NCI-H748 (cell line): ENCODE results near the gene VRK1.

ENCODE experiments used
- DNase-seq: peaks from one replicate; lab custom pipeline; 2025; ENCODE audit not compliant: unreplicated experiment; lab: John Stamatoyannopoulos, UW

Gene VRK1

DNA sequence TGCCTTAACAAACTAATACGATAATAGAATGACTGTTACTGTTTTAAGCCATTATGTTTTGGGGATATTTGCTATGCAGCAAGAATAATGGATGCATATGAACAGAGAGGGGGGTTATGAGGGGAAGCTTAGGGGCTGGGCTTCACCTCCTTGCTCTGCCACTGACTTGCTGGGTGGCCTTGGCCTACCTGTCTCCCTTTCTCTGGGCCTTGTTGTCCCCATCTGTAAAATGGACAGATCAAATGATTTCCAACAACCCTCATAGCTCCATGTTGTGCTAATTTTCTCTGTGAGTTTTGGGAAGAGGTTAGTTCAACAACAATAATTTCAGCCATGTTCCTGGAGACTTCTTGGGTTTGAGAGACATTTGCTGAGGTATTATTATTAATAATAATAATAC lies 119.6 kb downstream of the VRK1 start:
- DNase-seq: no peak

DNA sequence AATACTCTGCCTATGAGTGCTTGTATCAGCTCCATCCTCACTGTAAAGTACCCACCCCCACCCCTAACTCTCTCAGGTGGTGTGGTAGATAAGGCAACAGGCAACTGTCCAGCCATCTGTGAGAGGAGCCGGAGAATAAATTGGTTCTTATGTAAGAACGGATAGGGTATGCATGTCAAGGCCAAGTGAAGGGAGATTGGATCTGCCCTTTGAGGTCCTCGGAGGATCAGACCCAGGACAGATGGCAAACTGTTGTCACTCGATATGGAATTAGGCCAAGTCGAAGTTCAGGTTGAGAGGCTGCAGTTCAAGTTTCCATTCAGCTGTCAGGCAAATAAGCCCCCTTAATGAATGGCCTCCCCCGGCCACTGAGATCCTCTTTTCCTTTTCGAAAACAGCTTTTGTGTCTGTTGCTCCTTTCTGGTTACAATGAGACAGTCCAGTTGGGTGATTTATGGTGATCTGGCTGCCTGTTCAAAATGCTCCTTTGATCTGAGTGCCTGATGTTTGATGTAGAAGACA lies 120.3 kb downstream of the VRK1 start:
- DNase-seq: no peak

DNA sequence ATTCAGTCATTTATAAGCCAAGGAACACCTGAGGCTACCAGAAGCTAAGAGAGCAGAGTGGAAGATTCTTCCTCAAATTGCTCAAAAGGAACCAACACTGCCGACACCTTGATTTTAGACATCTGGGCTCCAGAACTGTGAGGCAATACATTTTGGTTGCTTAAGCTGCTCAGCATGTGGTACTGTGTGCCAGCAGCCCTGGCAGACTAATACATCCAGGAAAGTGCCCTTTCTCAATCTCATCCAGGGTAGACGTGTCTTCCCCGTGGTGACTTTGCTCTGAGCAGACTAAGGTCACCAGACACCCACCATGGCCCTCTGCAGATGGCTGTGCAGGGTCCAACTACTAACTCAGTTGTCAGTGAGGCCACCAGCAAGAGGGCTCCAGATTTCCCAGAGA lies 122.8 kb downstream of the VRK1 start:
- no peak for DNase-seq

DNA sequence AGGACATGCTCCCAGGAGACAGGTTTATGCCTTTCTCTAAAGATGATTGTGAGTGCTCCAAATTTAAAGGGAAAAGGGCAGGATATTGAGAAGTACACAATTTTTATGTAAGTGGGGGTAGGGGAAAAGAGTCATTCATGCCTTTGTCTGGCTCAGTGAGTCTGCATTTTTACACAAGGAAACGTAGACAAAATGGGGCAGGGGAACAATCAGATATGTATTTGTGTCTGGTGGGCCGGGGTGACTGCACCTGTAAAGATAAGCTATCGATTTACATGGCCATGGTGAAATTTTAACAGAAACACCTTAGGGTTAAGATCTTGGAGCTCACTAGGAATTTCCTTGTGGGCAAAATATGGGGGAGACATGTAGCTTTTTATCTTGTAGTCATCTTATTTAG lies 123.6 kb downstream of the VRK1 start:
- DNase-seq: no peak

DNA sequence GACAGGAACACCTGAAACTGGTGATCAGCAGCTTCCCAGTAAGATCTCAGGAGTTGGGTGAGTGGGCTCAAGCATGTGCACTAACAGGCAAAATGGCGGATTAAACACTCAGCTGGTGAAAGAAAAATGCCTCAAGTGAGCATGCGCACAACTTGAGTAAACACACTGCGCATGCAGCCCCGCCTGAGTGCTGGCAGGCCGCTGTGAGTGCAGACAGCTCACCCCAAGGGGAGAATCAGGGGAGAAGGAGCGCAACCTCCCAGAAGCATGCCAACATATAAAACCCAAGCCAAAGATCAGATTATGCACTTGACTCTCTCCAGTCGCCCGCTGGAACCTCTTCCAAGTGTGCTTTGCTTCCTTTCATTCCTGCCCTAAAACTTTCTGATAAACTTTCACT lies 125.8 kb downstream of the VRK1 start:
- DNase-seq: no peak

DNA sequence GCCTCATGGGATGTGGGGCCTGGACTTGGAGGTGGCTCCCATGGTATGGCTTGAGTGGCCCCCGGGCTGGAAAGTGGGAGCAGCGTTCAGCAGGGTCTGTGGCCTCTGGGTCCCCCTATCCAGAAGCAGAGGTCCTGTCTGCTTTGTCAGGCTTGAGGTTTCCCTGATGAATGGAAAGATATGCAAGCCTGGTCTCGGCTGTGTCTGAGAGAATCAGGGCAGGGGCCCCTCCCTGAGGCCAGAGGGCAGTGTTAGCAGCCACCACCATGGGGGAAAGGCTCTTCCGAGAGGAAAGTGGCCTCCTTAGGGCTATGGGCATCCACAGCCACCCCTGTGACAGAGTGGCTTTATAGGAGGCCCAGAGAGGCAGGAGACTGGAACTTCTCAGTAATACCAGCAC lies 128.2 kb downstream of the VRK1 start:
- no peak for DNase-seq

DNA sequence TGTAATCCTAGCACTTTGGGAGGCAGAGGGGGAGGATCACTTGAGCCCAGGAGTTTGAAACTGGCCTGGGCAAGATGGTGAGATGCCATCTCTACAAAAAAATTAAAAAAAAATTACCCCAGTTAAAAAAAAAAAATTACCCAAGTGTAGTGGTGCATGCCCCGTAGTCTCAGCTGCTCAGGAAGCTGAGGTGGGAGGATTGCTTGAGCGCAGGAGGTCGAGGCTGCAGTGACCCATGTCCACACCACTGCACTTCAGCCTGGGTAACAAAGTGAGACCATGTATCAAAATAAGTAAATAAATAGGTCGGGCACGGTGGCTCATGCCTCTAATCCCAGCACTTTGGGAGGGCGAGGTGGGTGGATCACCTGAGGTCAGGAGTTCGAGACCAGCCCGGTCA lies 128.8 kb downstream of the VRK1 start:
- no peak for DNase-seq

DNA sequence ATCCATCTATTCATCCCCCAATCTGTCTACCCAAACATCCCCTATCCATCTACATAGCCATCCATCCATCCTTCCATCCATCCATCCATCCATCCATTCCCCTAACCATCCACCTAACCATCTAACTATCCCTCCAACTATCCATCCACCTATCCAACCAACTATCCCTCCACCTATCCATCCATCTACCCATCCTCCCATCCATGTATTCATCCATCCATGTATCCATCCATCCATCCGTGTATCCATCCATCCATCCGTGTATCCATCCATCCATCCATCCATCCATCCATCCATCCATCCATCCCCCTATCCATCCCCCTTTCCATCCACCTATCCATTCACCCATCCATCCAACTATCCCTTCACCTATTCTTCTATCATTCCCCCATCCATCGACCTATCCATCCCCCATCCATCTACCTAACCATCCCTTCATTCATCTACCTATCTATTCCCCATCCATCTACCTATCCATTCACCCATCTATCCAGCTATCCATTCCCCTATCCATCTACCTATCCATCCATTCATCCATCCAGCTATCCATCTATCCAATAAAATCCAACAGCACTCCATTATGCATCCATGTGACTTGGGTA lies 131.7 kb downstream of the VRK1 start:
- no peak for DNase-seq

DNA sequence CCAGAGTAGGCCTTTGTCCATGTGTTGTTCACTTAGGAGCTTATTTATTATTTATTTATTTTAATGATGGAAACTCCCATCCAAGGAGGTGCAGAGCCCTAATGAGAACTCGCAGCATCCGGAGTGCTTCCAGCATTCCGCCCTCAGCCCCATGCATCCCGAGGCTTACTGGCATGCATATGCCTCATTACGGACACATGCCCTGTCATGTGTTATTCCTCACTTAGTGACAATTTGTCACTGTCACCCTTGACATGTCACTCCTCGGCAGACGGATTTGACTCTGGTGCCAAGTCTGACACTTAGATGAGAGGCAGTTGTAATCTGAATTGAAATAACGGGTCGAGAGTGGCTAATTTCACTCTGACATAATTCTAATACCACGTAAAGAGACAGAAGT lies 132.8 kb downstream of the VRK1 start:
- DNase-seq: no peak

DNA sequence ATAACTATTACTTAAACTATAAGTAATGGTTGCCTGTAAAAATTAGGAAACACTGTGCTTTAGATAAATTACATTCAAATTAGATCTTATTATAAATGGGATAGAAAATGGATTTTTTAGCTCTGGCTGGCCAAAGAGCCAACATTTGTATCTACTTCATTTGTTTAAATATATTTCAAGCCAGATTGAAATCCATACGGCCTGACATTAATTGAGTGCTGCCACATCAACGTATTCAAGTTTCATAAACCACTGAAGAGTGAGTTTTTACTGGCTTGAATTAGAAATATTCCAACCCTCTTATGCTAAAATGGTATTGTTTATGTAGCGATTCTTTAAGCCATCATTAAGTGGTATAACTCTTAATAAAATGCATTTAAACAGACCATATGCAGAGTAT lies 133.3 kb downstream of the VRK1 start:
- DNase-seq: no peak
